MM.1S (cell line): ENCODE data around the gene MARCHF10.

Source experiments
- EZH2 ChIP-seq: fragments of 300-600 bp; sonication (generic); optimal IDR thresholded peaks from 2 replicates; pipeline ENCODE3; 2017; ENCODE audit warnings: low read depth, mild to moderate bottlenecking, antibody characterized with exemption, low read length, mixed read lengths
- EZH2phosphoT487 ChIP-seq: fragments of 300-600 bp; sonication (generic); IDR thresholded peaks from 2 replicates; pipeline ENCODE4 v1.6.1; 2018; ENCODE audit warnings: antibody characterized with exemption, low read length
- TF ChIP-seq, protein P1 (sequence below): fragments of 300-600 bp; sonication (generic); IDR thresholded peaks from 2 replicates; pipeline ENCODE4 v1.5.1; 2016; ENCODE audit warnings: antibody characterized with exemption, low read length, mixed read lengths

DNA sequence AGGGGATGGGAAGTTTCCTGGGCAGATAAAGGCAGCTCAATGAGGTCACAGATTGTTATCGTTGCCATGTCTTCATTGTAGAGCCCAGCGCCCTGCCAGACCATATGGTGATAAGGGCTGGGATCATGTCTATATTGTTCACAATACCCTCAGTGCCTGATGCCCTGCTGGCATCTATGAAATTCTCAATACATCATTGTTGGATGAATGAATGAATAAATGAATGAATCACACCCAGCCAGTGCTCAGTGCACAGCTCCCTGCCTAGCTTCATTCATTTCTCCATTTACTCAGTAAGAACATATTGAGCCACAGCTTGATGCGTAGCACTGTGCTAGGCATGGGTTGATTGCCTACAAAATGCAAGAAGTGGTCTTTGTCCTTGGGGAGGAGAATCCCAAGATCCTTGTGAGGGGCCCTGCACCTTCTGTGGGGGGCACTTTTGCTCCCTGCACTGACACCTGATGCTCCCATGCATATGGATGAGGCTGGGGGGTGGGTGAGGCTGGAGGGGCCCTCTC is 150.9 kb downstream of the MARCHF10 start:
- TF ChIP-seq, protein P1, sequence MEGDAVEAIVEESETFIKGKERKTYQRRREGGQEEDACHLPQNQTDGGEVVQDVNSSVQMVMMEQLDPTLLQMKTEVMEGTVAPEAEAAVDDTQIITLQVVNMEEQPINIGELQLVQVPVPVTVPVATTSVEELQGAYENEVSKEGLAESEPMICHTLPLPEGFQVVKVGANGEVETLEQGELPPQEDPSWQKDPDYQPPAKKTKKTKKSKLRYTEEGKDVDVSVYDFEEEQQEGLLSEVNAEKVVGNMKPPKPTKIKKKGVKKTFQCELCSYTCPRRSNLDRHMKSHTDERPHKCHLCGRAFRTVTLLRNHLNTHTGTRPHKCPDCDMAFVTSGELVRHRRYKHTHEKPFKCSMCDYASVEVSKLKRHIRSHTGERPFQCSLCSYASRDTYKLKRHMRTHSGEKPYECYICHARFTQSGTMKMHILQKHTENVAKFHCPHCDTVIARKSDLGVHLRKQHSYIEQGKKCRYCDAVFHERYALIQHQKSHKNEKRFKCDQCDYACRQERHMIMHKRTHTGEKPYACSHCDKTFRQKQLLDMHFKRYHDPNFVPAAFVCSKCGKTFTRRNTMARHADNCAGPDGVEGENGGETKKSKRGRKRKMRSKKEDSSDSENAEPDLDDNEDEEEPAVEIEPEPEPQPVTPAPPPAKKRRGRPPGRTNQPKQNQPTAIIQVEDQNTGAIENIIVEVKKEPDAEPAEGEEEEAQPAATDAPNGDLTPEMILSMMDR = no peak
- no peak for TF ChIP-seq EZH2
- no peak for TF ChIP-seq EZH2phosphoT487
